Fibroblast of upper back skin (primary cell): ENCODE results near the gene FYB1.
A peak's percentile ranks its signal among the peaks of the same experiment; 100 is the strongest.
"Not testable (repeated sequence)": the region's sequence is repeated elsewhere in the genome, so short reads cannot be mapped to it uniquely, and the experiment has no call there.

Experiments used
- DNase-seq: peaks from one replicate; pipeline ENCODE4 v3.0.0-alpha.2; 2013

Gene FYB1, protein sequence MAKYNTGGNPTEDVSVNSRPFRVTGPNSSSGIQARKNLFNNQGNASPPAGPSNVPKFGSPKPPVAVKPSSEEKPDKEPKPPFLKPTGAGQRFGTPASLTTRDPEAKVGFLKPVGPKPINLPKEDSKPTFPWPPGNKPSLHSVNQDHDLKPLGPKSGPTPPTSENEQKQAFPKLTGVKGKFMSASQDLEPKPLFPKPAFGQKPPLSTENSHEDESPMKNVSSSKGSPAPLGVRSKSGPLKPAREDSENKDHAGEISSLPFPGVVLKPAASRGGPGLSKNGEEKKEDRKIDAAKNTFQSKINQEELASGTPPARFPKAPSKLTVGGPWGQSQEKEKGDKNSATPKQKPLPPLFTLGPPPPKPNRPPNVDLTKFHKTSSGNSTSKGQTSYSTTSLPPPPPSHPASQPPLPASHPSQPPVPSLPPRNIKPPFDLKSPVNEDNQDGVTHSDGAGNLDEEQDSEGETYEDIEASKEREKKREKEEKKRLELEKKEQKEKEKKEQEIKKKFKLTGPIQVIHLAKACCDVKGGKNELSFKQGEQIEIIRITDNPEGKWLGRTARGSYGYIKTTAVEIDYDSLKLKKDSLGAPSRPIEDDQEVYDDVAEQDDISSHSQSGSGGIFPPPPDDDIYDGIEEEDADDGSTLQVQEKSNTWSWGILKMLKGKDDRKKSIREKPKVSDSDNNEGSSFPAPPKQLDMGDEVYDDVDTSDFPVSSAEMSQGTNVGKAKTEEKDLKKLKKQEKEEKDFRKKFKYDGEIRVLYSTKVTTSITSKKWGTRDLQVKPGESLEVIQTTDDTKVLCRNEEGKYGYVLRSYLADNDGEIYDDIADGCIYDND

GRCh38 chr5:39219437-39219836 lies at the start of gene FYB1:
FYB1 (minus strand) TSS chr5:39219563; CDS start chr5:39202960, 16,603 bp downstream.
- DNase-seq = no peak

GRCh38 chr5:39267186-39267585 lies 47.8 kb upstream of the FYB1 start:
- no peak for DNase-seq

- DNase-seq = peak; percentile 21
These were observed 47.1 kb upstream of the FYB1 start for GRCh38 chr5:39266442-39266841.

- DNase-seq = no peak
These were observed 45.2 kb upstream of the FYB1 start for GRCh38 chr5:39264528-39264927.

- DNase-seq = no peak
These were observed 43.6 kb upstream of the FYB1 start for GRCh38 chr5:39262981-39263380.

DNA sequence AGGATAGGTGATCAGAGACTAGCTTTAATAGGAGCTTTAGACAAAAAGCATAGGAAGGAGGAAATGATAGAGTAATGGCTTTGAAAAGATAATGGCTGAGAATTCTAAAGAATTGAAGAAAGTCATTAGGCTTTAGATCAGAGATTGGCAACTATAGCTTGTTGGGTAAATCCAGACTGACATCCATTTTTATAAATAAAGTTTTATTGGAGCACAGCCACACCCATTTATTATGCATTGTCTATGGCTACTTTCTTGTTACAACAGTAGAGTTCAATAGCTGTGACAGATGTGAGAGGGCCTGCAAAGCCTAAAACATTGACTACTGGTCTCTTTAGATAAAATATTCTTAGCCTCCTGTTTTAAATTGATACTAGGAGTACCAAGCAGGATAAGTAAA lies 40.7 kb upstream of the FYB1 start:
- no peak for DNase-seq

DNA sequence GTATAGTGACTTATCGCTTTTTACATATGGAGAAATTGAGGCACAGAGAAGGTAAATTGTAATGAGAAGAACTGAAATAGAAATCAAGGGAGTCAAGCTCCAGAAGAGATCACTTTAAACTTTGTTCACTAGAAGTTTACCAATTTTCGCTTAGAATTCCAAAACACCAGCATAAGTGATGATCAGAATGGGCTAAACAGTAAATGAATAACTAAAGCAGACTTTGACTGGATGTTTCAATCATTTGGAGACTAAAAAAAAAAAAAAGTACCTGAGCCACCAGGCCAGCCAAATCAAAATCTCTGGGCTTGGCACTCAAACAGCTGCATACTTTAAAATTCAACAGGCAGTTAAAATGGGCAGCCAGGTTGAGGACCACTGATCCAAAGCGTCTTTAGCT lies 38.2 kb upstream of the FYB1 start:
- no peak for DNase-seq

DNA sequence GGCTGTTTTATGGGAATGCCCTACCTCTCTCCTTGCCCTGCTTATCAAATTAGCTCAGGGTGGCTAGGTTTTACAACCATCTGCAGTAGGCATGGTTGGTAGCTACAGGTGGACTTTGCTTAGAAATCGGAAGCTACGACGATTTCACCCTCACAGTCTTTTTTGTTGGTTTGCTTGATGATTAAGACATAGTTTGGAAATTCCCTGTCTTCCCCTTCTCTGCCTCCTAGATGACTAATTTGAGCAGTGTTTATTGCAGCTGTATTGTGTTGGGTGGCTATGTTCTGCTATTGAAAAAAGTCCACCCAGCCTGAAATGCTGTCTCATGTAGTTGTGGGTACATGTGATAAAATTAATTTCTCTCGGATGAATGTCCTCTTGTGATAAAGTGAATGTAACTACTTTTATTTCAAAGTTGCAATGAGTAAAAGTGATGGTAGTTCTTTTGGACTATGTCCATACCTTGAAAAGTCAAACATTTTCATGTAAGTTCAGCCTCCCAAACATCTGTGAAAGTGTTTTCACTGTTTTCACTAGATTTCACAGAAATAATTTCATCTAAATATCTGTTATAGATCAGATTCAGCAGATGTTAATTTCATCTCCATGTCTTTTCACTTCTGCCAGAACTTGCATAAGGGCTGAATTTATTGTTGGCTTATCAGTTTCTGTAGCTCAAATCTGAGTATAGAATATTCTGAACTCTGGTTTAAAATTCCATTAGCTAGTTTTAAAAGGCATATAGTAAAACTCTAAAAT lies 37.3 kb upstream of the FYB1 start:
- DNase-seq = peak; percentile 65

DNA sequence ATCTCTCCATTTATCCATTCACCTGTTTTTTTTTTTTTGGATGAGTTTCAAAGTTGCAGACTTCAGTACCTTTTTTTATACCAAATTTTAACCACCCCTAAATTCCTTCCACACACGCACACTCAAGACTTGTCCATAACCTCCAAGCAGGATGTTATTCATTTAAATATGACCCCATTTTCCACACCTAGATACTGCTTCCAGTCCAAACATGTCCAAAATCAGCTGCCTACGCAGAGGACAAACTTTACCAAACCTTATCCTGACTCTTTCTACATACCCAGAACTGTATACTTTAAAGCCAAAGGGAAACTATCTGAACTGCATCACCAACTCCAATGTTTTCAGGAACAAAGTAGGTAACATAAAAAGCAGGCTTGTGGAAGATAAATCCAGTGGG lies 36.0 kb upstream of the FYB1 start:
- no peak for DNase-seq

GRCh38 chr5:39254671-39255070 lies 35.3 kb upstream of the FYB1 start:
- no peak for DNase-seq

GRCh38 chr5:39253196-39253595 lies 33.8 kb upstream of the FYB1 start:
- DNase-seq = peak; percentile 15

DNA sequence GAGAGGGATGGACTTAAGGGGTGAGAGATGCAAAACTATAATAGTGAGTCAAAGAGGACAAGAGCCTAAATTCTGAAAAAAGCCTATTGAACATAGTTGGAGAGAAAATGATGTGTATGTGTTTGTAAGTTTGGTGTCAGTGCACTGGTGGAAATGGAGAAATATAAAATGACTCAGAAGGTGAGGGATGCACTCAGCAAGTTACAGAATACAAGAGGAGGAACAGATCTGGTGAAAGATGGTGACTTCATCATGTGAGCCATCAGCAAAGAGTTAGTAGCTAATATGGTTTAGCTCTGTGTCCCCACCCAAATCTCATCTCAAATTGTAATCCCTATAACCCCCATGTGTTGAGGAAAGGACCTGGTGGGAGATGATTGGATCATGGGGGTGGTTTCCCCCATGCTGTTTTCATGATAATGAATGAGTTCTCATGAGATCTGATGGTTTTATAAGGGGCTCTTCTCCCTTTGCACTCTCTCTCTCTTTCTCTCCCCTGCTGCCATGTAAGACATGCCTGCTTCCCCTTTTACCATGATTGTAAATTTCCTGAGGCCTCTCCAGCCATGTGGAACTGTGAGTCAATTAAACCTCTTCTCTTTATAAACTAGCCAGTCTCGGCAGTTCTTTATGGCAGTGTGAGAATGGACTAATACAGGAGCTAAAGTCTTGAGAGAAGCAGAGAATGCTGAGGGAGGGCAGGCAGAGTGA lies 30.4 kb upstream of the FYB1 start:
- no peak for DNase-seq

DNA sequence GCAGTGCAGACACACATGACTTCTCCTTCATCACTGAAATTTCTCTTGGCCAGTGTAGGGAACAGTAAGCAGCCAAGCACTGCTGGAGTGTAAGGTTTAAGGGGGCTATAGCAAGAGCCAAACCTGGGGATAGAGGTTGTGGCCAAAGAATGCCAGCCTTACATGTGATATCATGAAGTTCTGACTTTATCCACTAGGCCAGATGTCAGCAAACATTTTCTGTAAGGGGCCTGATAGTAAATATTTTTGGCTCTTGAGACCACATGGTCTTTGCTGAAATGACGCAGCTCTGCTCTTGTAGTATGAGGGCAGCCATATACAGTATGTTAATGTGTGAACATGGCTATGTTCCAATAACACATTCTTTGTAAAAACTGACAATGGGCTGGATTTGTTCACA lies 29.7 kb upstream of the FYB1 start:
- no peak for DNase-seq

DNA sequence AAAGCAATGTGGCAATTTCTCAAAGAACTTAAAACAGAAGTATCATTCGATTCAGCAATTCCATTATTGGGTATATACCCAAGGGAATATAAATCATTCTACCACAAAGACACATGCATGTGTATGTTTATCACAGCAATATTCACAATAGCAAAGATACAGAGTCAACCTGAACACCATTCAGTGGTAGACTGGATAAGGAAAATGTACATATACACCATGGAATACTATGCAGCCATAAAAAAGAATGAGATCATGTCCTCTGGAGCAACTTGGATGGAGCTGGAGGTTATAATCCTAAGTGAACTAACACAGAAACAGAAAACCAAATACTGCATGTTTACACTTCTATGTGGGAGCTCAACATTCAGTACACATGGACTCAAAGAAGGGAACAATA lies 21.4 kb upstream of the FYB1 start:
- no peak for DNase-seq

DNA sequence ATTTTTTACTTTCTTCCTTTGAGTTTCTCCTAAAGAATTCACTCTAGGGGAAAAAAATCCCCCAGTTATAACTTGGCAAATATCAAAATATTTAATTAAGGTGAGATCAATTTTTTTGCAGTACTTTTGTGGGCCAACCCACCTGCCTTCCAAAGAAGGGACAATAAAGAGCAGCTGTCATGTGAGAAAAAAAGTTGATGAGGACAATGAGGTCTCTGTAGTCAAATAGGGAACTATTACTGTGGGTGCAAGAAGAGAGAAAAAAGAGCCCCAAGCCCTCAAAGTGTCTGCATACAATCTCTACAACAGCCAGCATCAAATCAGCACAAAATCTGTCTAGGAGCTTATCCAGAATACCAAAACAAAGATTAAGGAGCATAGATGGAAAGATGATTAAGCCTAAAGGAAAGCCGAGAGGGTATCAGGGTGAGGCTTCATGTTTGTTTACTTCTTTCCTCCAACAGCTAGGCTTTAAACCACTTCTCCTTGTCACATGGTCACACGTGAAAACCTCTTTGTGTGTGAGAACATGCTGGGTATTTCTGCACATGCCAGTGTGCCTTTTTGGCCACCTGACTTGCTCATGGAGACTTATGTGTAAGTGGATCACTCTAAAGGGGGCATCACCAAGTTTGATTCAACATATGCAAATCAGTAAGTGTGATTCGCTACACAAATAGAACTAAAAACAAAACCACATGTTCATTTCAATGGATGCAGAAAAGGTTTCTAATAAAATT lies 19.2 kb upstream of the FYB1 start:
- DNase-seq = no peak

DNA sequence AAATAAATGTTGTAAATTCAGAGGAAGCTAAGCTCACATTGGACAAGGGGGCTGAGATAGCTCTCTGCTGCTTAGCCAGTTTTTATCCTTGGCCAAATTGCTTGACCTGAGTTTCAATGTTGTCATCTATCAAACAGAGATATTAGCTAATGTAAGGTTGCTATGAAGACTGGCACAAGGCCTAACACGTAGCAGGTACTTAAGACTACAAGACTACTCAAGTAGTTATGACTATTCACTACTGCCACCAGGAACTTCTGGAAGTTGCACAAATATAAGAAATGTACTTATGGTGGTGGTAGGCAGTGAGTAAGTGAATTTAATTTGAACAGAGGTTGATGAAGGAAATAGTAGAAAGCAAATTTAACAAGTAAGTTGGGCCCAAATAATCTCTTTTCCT lies 17.4 kb upstream of the FYB1 start:
- no peak for DNase-seq

- no peak for DNase-seq
These were observed 16.3 kb upstream of the FYB1 start for GRCh38 chr5:39235648-39236047.

DNA sequence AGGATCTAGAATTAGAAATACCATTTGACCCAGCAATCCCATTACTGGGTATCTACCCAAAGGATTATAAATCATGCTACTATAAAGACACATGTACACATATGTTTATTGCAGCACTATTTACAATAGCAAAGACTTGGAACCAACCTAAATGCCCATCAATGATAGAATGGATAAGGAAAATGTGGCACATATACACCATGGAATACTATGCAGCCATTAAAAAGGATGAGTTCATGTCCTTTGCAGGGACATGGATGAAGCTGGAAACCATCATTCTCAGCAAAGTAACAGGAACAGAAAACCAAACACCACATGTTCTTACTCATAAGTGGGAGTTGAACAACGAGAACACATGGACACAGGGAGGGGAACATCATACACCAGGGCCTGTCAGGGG lies 15.1 kb upstream of the FYB1 start:
- DNase-seq = not testable (repeated sequence)

DNA sequence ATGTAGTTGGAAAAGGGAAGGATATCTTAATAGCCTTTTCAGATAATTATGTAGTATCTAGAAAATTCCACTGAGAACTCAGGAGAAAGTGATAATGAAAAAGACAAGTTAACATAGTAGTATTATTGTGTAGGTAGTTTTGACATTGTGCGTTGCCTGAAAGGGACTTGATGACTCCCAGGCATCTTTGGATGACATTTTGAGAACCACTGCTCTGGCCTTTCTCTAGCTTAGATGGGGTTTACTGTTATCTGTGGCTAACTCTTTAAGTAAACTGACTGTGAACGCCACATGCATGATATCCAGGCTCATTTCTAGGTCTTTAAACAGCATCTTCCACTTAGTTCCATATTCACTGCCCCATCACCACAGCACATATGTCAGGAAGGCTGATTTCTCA lies 14.4 kb upstream of the FYB1 start:
- no peak for DNase-seq

DNA sequence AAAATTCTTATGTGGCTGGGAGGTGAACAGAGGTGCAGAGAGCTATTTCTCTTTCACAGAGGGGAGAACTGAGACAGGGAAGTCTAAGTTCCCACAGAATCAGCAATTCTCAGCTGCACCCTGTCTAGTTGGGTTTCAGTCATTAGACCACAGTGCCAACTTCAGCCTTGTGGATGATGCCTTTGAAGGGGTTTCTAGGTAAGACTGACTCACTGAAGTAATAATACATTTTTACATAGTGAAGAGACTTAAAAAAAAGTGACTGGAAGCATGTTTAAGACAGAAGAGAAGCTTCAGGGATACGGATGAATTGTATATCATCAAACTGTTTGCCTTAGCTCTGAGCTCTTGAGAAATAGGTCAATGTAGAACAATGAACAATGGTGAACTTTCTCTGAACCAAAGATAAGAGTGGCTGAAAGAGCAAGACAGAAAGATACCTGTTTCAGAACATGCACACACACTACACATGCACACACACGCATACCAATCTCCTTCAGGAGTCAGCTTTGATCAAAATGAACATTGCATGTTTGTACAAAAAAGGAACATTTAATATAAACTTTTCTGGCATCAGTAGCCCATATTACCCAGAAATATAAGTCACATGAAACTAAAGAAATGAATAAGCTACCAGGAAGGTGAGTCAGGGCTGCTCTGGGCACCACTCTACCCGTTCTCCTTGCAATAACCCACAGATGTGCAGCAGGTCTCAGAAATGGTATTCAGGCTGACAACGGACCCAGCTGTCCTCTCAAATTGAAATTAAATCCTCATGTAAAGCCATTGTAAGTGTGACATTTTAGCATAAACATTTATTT lies 12.6 kb upstream of the FYB1 start:
- DNase-seq = no peak

DNA sequence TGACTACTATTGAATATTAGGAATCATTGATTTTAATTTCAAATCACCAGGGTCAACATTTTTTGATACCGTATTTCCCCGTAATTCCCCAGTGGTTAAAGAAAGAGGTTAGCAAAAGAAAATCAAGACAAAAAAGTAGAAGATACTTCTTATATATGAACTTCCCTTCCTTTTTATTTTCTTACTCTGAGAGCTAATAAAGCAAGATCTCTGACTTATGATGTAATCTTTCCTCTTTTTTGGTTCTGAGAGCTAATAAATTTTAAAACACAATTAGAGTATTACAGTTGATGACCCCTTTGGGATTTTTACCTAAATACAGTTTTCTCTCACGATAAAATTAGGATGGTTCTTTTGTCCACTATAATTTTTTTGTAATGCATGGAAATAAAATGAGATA lies 9.2 kb upstream of the FYB1 start:
- DNase-seq = no peak
